Kidney epithelial cell (primary cell): Measurements from ENCODE around the gene KMT2B. TPM values are rescaled to one million over a fixed set of nuclear protein-coding genes. Genes with fewer than 3 reads are reported as not detected.

Experiments used
- DNase-seq: peaks from one replicate; pipeline ENCODE4 v3.0.0-alpha.2; 2010; ENCODE audit warnings: low read depth
- H3K27me3 ChIP-seq: 2 replicates; pipeline ENCODE4 v1.6.0; 2011; ENCODE audit warnings: low read length; ENCODE audit not compliant: control insufficient read depth, insufficient read depth
- H3K36me3 ChIP-seq: 2 replicates; pipeline ENCODE4 v1.5.1; 2011; ENCODE audit warnings: low read length; ENCODE audit not compliant: control insufficient read depth, insufficient read depth
- H3K4me3 ChIP-seq: 2 replicates; pipeline ENCODE4 v1.5.1; 2011; ENCODE audit warnings: low read depth, mild to moderate bottlenecking, control low read depth, low read length
- CTCF ChIP-seq: IDR thresholded peaks from 2 replicates; pipeline ENCODE4 v1.5.1; 2011; ENCODE audit warnings: mild to moderate bottlenecking, moderate library complexity, low read length, control low read depth, inconsistent platforms; ENCODE audit not compliant: insufficient read depth, poor library complexity, severe bottlenecking
- total RNA-seq: library from RNA; depleted of rRNA; stranded (reverse); fragments of >200 nt; gene quantifications from 2 replicates; pipeline ENCODE4 v1.2.3, GENCODE V29; 2015

Gene KMT2B
- total RNA-seq, 1 donor from 2014 or later, result 18.4 TPM

GRCh38 chr19:35776102-35776788 lies 58.4 kb downstream of the KMT2B start:
- Histone ChIP-seq H3K4me3 (peak overlapping the region; percentile 76), H3K36me3 (no peaks in the 10 kb centered on the region), H3K27me3 (no peaks in the 10 kb centered on the region)
- DNase-seq, result no peak
- no peak for TF ChIP-seq CTCF

- Histone ChIP-seq H3K27me3 (no peaks in the 10 kb centered on the region), H3K36me3 (no peaks in the 10 kb centered on the region), H3K4me3 (no peak overlapping the region)
- TF ChIP-seq CTCF, result no peak
- no peak for DNase-seq
These were observed 59.5 kb downstream of the KMT2B start for GRCh38 chr19:35777086-35777841.

- H3K4me3 ChIP-seq, result no peak overlapping the region
- no peaks in the 10 kb centered on the region for H3K27me3 ChIP-seq
- no peak for TF ChIP-seq CTCF
- H3K36me3 ChIP-seq, result no peaks in the 10 kb centered on the region
- DNase-seq, result no peak
These were observed 60.2 kb downstream of the KMT2B start for GRCh38 chr19:35777961-35778360.

- no peaks in the 10 kb centered on the region for H3K27me3 ChIP-seq
- TF ChIP-seq CTCF, result no peak
- DNase-seq, result no peak
- no peaks in the 10 kb centered on the region for H3K36me3 ChIP-seq
- no peak overlapping the region for H3K4me3 ChIP-seq
These were observed 61.2 kb downstream of the KMT2B start for GRCh38 chr19:35779033-35779432.

- no peak for DNase-seq
- no peak for TF ChIP-seq CTCF
- H3K27me3 ChIP-seq, result no peaks in the 10 kb centered on the region
- no peak overlapping the region for H3K4me3 ChIP-seq
- no peaks in the 10 kb centered on the region for H3K36me3 ChIP-seq
These were observed 62.3 kb downstream of the KMT2B start for GRCh38 chr19:35780058-35780457.
